LNCAP (cell line): ENCODE measurements around the gene CNOT9.

ENCODE experiments used
- TF ChIP-seq, protein P1 (sequence below): fragments of 450-650 bp; IDR thresholded peaks from 2 replicates; pipeline ENCODE4 v1.5.1; 2017; ENCODE audit warnings: mild to moderate bottlenecking

The CNOT9 gene

GRCh38 chr2:218642121-218642656, 73.5 kb downstream of the CNOT9 start:
- TF ChIP-seq, protein P1, sequence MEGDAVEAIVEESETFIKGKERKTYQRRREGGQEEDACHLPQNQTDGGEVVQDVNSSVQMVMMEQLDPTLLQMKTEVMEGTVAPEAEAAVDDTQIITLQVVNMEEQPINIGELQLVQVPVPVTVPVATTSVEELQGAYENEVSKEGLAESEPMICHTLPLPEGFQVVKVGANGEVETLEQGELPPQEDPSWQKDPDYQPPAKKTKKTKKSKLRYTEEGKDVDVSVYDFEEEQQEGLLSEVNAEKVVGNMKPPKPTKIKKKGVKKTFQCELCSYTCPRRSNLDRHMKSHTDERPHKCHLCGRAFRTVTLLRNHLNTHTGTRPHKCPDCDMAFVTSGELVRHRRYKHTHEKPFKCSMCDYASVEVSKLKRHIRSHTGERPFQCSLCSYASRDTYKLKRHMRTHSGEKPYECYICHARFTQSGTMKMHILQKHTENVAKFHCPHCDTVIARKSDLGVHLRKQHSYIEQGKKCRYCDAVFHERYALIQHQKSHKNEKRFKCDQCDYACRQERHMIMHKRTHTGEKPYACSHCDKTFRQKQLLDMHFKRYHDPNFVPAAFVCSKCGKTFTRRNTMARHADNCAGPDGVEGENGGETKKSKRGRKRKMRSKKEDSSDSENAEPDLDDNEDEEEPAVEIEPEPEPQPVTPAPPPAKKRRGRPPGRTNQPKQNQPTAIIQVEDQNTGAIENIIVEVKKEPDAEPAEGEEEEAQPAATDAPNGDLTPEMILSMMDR, result no peak

GRCh38 chr2:218642786-218643185, 74.1 kb downstream of the CNOT9 start:
- TF ChIP-seq, protein P1, result no peak

DNA sequence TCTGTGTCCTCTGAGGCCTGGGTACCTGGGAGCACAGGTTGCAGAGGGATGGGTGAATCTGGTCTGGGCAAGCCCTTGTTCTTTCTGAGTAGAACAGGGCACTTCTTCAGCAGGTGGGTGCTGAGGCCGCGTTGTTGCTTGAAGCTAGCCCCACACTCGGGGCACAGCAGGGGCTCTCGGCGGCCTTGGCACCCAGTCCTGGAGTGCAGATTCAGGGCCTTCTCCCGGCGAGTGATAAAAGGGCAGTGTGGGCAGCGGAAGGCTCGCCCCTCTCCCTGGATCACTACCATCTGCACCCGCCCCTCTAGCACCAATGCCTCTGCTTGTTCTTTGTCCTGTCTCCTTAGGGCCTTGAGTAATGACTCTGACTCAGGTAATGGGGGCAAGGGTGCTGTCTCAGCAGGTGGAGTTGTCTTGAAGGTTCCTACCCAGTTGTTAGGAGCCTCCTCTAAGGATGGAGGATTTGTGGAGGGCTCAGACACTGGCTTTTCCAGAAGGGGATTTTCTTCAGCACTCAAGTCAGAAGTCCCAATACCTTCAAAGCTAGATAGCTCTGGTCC, 75.2 kb downstream of the CNOT9 start:
- TF ChIP-seq, protein P1, result no peak

- TF ChIP-seq, protein P1, result no peak
Observed at GRCh38 chr2:218644721-218645120, 76.1 kb downstream of the CNOT9 start.

- TF ChIP-seq, protein P1, result no peak
Observed at GRCh38 chr2:218645126-218645525, 76.5 kb downstream of the CNOT9 start.
